Neutrophil (primary cell): Measurements from ENCODE around the gene BDKRB1.

ENCODE experiments used
- H3K27ac ChIP-seq: fragments of 200-600 bp; sonication (generic); 2 replicates; pipeline ENCODE4 v1.5.1; 2016; ENCODE audit warnings: mild to moderate bottlenecking, moderate library complexity
- H3K27me3 ChIP-seq: fragments of 200-600 bp; sonication (generic); 2 replicates; pipeline ENCODE4 v1.6.0; 2016; ENCODE audit warnings: mild to moderate bottlenecking
- H3K36me3 ChIP-seq: fragments of 200-600 bp; sonication (generic); 2 replicates; pipeline ENCODE4 v1.5.1; 2017
- H3K4me1 ChIP-seq, 2 experiments: fragments of 200-600 bp in 1 of 2; sonication (generic) in 1 of 2; 1 replicate in 1 of 2; 2 replicates in 1 of 2; pipeline versions ENCODE4 v1.5.1 to v1.6.1; 2013 to 2016; ENCODE audit warnings: low read depth in 1 of 2, low read length in 1 of 2, mild to moderate bottlenecking in 1 of 2, moderate library complexity in 1 of 2; ENCODE audit not compliant: control insufficient read depth in 1 of 2, insufficient read depth in 1 of 2
- H3K4me3 ChIP-seq, 2 experiments: fragments of 200-600 bp in 1 of 2; sonication (generic) in 1 of 2; 1 replicate in 1 of 2; 2 replicates in 1 of 2; pipeline ENCODE4 v1.5.1; 2013 to 2016; ENCODE audit warnings: low read depth in 1 of 2, low read length in 1 of 2, mild to moderate bottlenecking in 1 of 2, moderate library complexity in 1 of 2
- H3K9me3 ChIP-seq: fragments of 200-600 bp; sonication (generic); 2 replicates; pipeline ENCODE4 v1.5.1; 2016
- TF ChIP-seq, protein P1 (sequence below): fragments of 200-600 bp; sonication (generic); IDR thresholded peaks from 2 replicates; pipeline ENCODE4 v1.5.1; 2016; ENCODE audit warnings: antibody characterized with exemption

Gene BDKRB1

DNA sequence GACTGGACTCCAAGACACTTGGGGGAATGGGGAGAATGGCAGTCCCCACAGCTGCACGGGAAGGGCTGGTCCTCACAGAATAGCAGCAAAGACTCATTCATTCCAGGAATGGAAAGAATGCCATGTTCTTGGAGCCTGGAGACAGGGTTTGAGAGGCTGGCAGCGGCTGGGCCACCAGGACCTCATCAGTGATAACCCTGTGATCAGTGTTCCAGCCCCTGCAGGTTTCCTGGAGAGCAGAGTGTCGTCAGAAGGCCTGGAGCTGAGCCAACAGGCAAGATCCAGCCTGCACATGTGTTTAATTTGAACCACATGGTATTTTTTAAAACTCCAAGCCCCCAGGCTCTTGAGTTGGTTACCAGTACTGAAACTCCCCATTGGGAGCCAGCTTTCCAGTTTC lies 11.3 kb downstream of the BDKRB1 start:
- no peak overlapping the region for H3K27ac ChIP-seq
- TF ChIP-seq, protein P1, sequence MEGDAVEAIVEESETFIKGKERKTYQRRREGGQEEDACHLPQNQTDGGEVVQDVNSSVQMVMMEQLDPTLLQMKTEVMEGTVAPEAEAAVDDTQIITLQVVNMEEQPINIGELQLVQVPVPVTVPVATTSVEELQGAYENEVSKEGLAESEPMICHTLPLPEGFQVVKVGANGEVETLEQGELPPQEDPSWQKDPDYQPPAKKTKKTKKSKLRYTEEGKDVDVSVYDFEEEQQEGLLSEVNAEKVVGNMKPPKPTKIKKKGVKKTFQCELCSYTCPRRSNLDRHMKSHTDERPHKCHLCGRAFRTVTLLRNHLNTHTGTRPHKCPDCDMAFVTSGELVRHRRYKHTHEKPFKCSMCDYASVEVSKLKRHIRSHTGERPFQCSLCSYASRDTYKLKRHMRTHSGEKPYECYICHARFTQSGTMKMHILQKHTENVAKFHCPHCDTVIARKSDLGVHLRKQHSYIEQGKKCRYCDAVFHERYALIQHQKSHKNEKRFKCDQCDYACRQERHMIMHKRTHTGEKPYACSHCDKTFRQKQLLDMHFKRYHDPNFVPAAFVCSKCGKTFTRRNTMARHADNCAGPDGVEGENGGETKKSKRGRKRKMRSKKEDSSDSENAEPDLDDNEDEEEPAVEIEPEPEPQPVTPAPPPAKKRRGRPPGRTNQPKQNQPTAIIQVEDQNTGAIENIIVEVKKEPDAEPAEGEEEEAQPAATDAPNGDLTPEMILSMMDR, result no peak
- no peak overlapping the region for H3K4me3 ChIP-seq
- H3K36me3 ChIP-seq, result no peaks in the 10 kb centered on the region
- no peaks in the 10 kb centered on the region for H3K27me3 ChIP-seq
- no peaks in the 10 kb centered on the region for H3K9me3 ChIP-seq
- H3K4me1 ChIP-seq, result no peaks in the 10 kb centered on the region

DNA sequence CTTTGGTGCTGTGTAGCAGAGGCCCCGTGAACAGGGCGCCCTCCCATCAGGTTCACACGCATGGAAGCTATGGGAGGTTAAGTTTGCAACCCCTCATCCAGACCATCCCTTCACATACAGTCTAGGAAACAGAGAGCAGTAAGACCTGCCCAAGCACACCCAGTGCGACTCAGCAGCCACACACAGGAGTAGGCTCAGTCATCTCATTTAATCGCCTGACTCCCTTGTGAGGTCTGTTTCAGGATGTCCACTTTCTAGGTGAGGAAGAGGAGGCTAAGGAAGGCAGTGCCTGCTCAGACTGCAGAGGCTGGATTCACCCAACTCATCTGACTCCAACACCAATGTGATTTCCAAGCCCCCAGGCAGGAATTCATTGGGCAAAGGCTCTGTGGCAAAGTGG lies 11.9 kb downstream of the BDKRB1 start:
- Histone ChIP-seq H3K27me3 (no peaks in the 10 kb centered on the region), H3K4me3 (no peak overlapping the region), H3K4me1 (no peaks in the 10 kb centered on the region), H3K36me3 (no peaks in the 10 kb centered on the region), H3K9me3 (no peaks in the 10 kb centered on the region), H3K27ac (no peak overlapping the region)
- TF ChIP-seq, protein P1, result no peak

DNA sequence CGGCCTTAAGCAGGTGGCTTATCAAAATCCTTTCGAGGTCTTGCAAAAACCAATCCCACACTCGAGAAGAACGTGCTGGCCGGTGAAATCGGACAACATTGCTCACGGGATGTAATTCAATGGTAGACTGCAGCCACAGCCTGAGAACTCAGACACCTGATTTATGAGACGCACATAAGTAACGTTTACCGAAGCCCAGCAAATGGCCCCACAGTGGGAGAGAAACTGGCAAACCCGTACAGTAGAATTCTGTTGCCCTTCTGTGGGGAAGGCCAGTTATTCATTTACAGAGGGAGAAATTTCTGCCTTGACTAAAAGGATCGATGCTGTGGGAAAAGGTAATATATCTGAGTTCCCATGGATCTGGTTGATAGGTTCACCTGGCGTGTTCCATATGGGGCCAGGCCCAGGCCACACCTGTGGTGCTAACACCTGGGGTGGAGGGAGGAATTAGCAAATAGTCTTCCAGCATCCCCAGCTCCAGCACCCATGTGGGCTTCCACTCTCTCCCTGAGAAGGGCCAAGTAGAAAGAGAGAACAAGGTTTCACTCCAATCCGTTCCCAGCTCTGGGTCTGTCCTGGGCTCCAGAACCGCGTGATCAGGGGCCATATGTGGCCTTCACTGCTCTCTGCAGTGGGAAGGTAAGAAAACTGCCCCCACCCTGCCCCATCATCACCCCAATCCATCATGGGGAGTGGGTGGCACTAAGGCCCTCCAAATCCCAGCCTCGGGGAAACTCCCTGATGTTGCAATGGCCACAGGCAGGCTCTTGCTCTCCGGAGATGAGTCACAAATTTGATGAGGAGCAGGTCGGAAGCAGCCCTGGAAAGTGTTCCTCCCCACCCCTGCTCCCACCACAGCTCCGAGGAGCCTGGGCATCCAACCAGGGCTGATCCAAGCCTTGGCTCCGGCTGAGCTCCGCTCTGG lies 12.7 kb downstream of the BDKRB1 start:
- Histone ChIP-seq H3K27ac (no peak overlapping the region), H3K4me3 (no peak overlapping the region), H3K27me3 (no peaks in the 10 kb centered on the region), H3K9me3 (no peaks in the 10 kb centered on the region), H3K4me1 (no peaks in the 10 kb centered on the region), H3K36me3 (no peaks in the 10 kb centered on the region)
- TF ChIP-seq, protein P1, result no peak

DNA sequence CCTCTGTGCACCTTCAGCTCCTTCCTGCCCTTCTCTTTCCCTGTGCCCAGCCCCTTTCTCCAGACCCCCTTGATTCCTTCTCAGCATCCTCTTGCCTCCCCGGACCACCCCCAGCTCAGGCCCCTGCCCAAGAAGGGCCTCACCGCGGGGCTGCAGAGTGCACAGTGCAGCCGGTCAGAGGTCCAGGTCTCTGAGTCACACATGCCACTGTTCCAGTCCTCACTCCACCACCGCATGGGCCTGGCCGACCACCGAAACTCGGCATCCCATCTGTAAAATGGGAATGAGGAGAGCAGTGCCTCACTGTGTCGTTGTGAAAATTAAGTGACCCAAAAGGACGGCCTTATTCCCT lies 13.3 kb downstream of the BDKRB1 start:
- H3K36me3 ChIP-seq, result no peaks in the 10 kb centered on the region
- no peak overlapping the region for H3K4me3 ChIP-seq
- TF ChIP-seq, protein P1, result no peak
- H3K27ac ChIP-seq, result no peak overlapping the region
- no peaks in the 10 kb centered on the region for H3K4me1 ChIP-seq
- H3K27me3 ChIP-seq, result no peaks in the 10 kb centered on the region
- H3K9me3 ChIP-seq, result no peaks in the 10 kb centered on the region

DNA sequence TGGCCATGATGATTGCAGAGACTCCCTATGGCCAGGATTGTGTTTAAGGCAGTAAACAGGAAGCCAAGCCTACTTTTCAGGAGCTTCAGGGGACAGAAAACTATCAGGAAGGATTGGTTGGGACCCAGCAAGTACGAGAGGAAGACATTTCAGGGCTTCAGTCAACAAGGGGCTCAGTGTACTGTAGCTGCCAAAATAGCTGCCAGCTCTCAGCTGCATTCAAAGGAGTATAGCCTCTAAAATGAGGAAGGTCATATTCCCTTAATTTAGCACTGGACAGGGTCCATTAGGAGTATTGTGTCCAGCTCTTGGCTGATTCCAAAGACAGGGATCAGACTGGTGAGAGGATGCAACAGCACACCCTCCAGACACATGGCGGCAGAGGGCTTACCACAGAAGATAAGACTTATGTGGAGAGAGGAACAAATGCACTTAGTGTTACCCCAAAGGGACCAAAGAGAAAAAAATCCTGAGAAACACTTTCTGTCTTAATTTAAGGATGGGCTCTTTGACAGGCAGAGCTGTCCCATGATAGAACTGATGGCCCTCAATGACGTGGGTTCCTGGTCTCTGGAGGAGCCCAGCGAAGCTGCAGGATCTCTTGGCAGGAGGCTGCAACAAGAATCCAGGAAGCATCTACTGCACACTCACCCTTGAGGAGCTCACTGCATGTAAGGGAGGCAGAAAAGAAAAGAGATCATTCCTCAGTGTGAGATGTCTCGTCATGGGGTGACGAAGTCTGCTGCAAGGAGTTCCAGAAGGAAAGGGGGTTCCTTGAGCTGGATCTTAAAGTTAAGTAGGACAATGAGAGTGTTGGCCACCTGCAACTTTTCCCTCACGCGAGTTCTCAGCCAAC lies 14.8 kb downstream of the BDKRB1 start:
- H3K4me1 ChIP-seq, result no peaks in the 10 kb centered on the region
- TF ChIP-seq, protein P1, result no peak

More for the DNA sequence above, 14.8 kb downstream of the BDKRB1 start:
- Histone ChIP-seq H3K27ac (no peak overlapping the region), H3K36me3 (no peaks in the 10 kb centered on the region), H3K27me3 (peaks cover 5% of the 10 kb centered on the region), H3K4me3 (no peak overlapping the region), H3K9me3 (no peaks in the 10 kb centered on the region)
